K562 (cell line): ENCODE data around the gene SLC9C2. TPM values are rescaled to one million over a fixed set of nuclear protein-coding genes. Genes with fewer than 3 reads are reported as not detected.

ENCODE experiments used
- ATAC-seq: fragments of 200-7000 bp; cut with Tn5 transposase; 3 replicates; pipeline ENCODE4 v1.9.1; 2020; ENCODE audit warnings: moderate library complexity
- BruUV-seq: library from RNA; stranded (reverse); fragments of 400-500 nt; replicated peaks from 2 replicates; lab custom pipeline; 2021; lab: Mats Ljungman, UMichigan
- CTCF ChIA-PET: fragments of 300-600 bp; formaldehyde crosslinking; extraction: SDS; loops from one replicate; lab custom pipeline; 2021; ENCODE audit warnings: low intra/inter-chr PET ratio; lab: Yijun Ruan, JAX
- POLR2A ChIA-PET: fragments of 300-600, 350-650 bp; sonication (Branson Sonifier 250); formaldehyde crosslinking; extraction: SDS; loops from one replicate; lab custom pipeline; 2021; ENCODE audit warnings: antibody characterized with exemption, inconsistent platforms; lab: Yijun Ruan, JAX
- DNase-seq, 4 experiments: peaks; one replicate each; pipeline versions ENCODE4 v3.0.0 to v3.0.0-alpha.2; 2011 to 2018; ENCODE audit warnings: low spot score in 3 of 4, mixed read lengths in 3 of 4; ENCODE audit errors: extremely low read depth in 1 of 4
- FAIRE-seq: peaks from 2 replicates; lab custom pipeline; 2011; peaks lifted over from hg19 to GRCh38; lab: Jason Lieb, UNC
- H2AFZ ChIP-seq: 2 replicates; pipeline ENCODE4 v1.6.0; 2011; ENCODE audit warnings: low read depth, low read length, control low read depth, inconsistent platforms
- H3K27ac ChIP-seq: fragments of 200-600 bp; 3 replicates; pipeline ENCODE4 v1.8.0; 2011; ENCODE audit warnings: low read depth, mild to moderate bottlenecking, control low read depth, inconsistent platforms, low read length, moderate library complexity, mixed read lengths; ENCODE audit errors: extremely low read depth
- H3K27me3 ChIP-seq, 2 experiments: fragments of 300-600 bp in 1 of 2; 2 replicates in 1 of 2; 3 replicates in 1 of 2; pipeline versions ENCODE4 v1.6.0 to v1.8.0; 2011; ENCODE audit warnings: inconsistent platforms in 2 of 2, low read length in 2 of 2, mild to moderate bottlenecking in 1 of 2, mixed read lengths in 1 of 2, moderate library complexity in 1 of 2; ENCODE audit not compliant: control insufficient read depth in 2 of 2, insufficient read depth in 2 of 2
- H3K36me3 ChIP-seq: fragments of 300-600 bp; 3 replicates; pipeline ENCODE4 v1.8.0; 2011; ENCODE audit warnings: mild to moderate bottlenecking, low read length, inconsistent platforms; ENCODE audit not compliant: control insufficient read depth, insufficient read depth
- H3K4me1 ChIP-seq, 2 experiments: fragments of 200-600 bp in 1 of 2; replicated peaks in 1 of 2; 2 replicates in 1 of 2; 3 replicates in 1 of 2; pipeline versions ENCODE4 v1.5.1 to v1.8.0; 2011; ENCODE audit warnings: inconsistent platforms in 2 of 2, low read length in 2 of 2, mild to moderate bottlenecking in 1 of 2, mixed read lengths in 1 of 2, moderate library complexity in 1 of 2; ENCODE audit not compliant: control insufficient read depth in 2 of 2, insufficient read depth in 2 of 2
- H3K4me2 ChIP-seq: 2 replicates; pipeline ENCODE4 v1.6.1; 2011; ENCODE audit warnings: low read length, control low read depth, inconsistent platforms, mixed read lengths; ENCODE audit not compliant: insufficient read depth
- H3K4me3 ChIP-seq: fragments of 200-600 bp; sonication (generic), shearing (Covaris generic); 2 replicates; pipeline ENCODE4 v1.5.1; 2016; ENCODE audit warnings: control low read depth, inconsistent platforms
- H3K79me2 ChIP-seq: fragments of 200-600 bp; 3 replicates; pipeline ENCODE4 v1.8.0; 2011; ENCODE audit warnings: low read length, inconsistent platforms; ENCODE audit not compliant: control insufficient read depth, insufficient read depth
- H3K9ac ChIP-seq, 2 experiments: 2 replicates each; pipeline versions ENCODE4 v1.6.0 to v1.6.1; 2011; ENCODE audit warnings: low read depth in 2 of 2, low read length in 2 of 2, control low read depth in 1 of 2, inconsistent platforms in 1 of 2, mild to moderate bottlenecking in 1 of 2, mixed read lengths in 1 of 2; ENCODE audit not compliant: insufficient read depth in 1 of 2
- H3K9me1 ChIP-seq: one replicate; pipeline ENCODE4 v1.6.0; 2011; ENCODE audit warnings: inconsistent platforms, mild to moderate bottlenecking, low read length, moderate library complexity; ENCODE audit not compliant: control insufficient read depth, insufficient read depth
- H3K9me3 ChIP-seq: replicated peaks from 2 replicates; pipeline ENCODE4 v1.5.1; 2011; ENCODE audit warnings: low read depth, low read length, inconsistent platforms; ENCODE audit not compliant: control insufficient read depth, insufficient read depth
- H4K20me1 ChIP-seq: replicated peaks from 2 replicates; pipeline ENCODE4 v1.6.1; 2011; ENCODE audit warnings: low read length, inconsistent platforms, mixed read lengths; ENCODE audit not compliant: control insufficient read depth, insufficient read depth
- CHCHD3 ChIP-seq: fragments of 250-450 bp; sonication (Bioruptor Pico); IDR thresholded peaks from 2 replicates; pipeline ENCODE4 v2.1.2; 2022; ENCODE audit warnings: mild to moderate bottlenecking
- DMBX1 ChIP-seq: fragments of 250-450 bp; sonication (Bioruptor Pico); IDR thresholded peaks from 2 replicates; pipeline ENCODE4 v1.8.0; 2022; ENCODE audit warnings: inconsistent platforms, mild to moderate bottlenecking, moderate library complexity, borderline replicate concordance
- HNRNPLL ChIP-seq: fragments of 200-400 bp; formaldehyde crosslinking; IDR thresholded peaks from 2 replicates; pipeline ENCODE4 v1.6.1; 2017; ENCODE audit warnings: low read length, low read depth, mild to moderate bottlenecking; ENCODE audit not compliant: poor library complexity, severe bottlenecking
- KAT8 ChIP-seq: fragments of 450-650 bp; IDR thresholded peaks from 2 replicates; pipeline ENCODE4 v1.6.1; 2016; ENCODE audit warnings: low read depth, mild to moderate bottlenecking
- NEUROD1 ChIP-seq: fragments of 150-350 bp; IDR thresholded peaks from 2 replicates; pipeline ENCODE4 v1.6.1; 2014; ENCODE audit warnings: borderline replicate concordance, low read length, low read depth; ENCODE audit not compliant: partially characterized antibody
- NR1H2 ChIP-seq: sonication (generic); formaldehyde crosslinking; IDR thresholded peaks from 2 replicates; pipeline ENCODE4 v1.4.0; 2020; ENCODE audit warnings: mild to moderate bottlenecking, missing genetic modification reagents
- TAF1 ChIP-seq: IDR thresholded peaks from 2 replicates; pipeline ENCODE4 v1.6.1; 2011; ENCODE audit warnings: mild to moderate bottlenecking, low read length, moderate library complexity; ENCODE audit not compliant: insufficient read depth, control insufficient read depth, severe bottlenecking; ENCODE audit errors: extremely low read depth
- THRB ChIP-seq: fragments of 450-650 bp; formaldehyde crosslinking; conservative IDR thresholded peaks from 2 replicates; pipeline ENCODE4 v1.4.0; 2022; ENCODE audit warnings: mild to moderate bottlenecking, missing genetic modification characterization
- ZNF324 ChIP-seq: fragments of 250-450 bp; sonication (Bioruptor Pico); IDR thresholded peaks from 2 replicates; pipeline ENCODE4 v1.4.0; 2020; ENCODE audit warnings: mild to moderate bottlenecking
- WGBS: fragments of 100-300 bp; shearing (Covaris generic); methylation state at CpG from one replicate; pipeline ENCODE4 v1.1.6; 2016; ENCODE audit warnings: low coverage, mixed read lengths; ENCODE audit not compliant: insufficient coverage; ENCODE audit errors: missing lambda C conversion rate; 5-methylcytosine and 5-hydroxymethylcytosine counted together
- in situ Hi-C: fragments of 300-500 bp; cut with MboI; formaldehyde crosslinking; loops from 4 replicates; pipeline ENCODE4 v1.15.0; 2018; ENCODE audit warnings: inconsistent platforms, mixed read lengths
- intact Hi-C: fragments of 100-400 bp; cut with micrococcal nuclease; formaldehyde crosslinking; loops from 2 replicates; pipeline ENCODE4 v1.14.2; 2022
- polyA plus RNA-seq, 8 experiments: library from polyadenylated mRNA; depleted of rRNA in 4 of 8; stranded (reverse) in 5 of 8; unstranded in 3 of 8; fragments of >200 nt; fragmentation: Nextera tagmentation in 2 of 8; fragmentation: Illumina TruSeq in 1 of 8; extraction: Ambion mirVana in 2 of 8; extraction: Trizol in 1 of 8; gene quantifications; 2 replicates each; pipeline versions ENCODE4 v1.2.1 to v1.2.3, GENCODE V29; 2011 to 2014; ENCODE audit warnings: inconsistent platforms in 1 of 8, missing spikeins in 1 of 8
- total RNA-seq, 7 experiments: library from RNA; depleted of rRNA in 6 of 7; stranded (reverse); fragments of >200 nt in 6 of 7; fragmentation: Illumina TruSeq in 2 of 7; extraction: Trizol in 2 of 7; gene quantifications; 2 replicates each; pipeline versions ENCODE4 v1.2.1 to v1.2.3, GENCODE V29; 2011 to 2021; ENCODE audit warnings: low replicate concordance in 1 of 7

Gene SLC9C2
- total and polyA plus RNA-seq, 9 of the 15 experiments (the other 6 are each of a cell fraction or from before 2014, with no cell fraction given), result 0.11 to 0.22 (median 0.15) TPM; not detected in 5

- TF ChIP-seq CHCHD3 (CRISPR knock-in tag) (no peak), ZNF324 (no peak), NR1H2 (CRISPR knock-in tag) (no peak), HNRNPLL (no peak), DMBX1 (no peak), KAT8 (no peak), TAF1 (no peak), THRB (no peak), NEUROD1 (no peak)
- Histone ChIP-seq H3K9me3 (no peaks in the 10 kb centered on the region), H3K36me3 (peaks cover 94% of the 10 kb centered on the region), H3K9me1 (no peaks in the 10 kb centered on the region), H3K4me3 (no peak overlapping the region), H3K27me3 (no peaks in the 10 kb centered on the region), H2AFZ (no peak overlapping the region), H3K79me2 (peaks cover 58% of the 10 kb centered on the region), H4K20me1 (peaks cover 5% of the 10 kb centered on the region; the same call in 1 of the 2 replicates), H3K9ac (no peak overlapping the region), H3K27ac (no peak overlapping the region), H3K4me1 (peaks cover under 1 to 11% of the 10 kb centered on the region in 2 experiments; a peak in 3 of 5 replicates), H3K4me2 (no peak overlapping the region)
- FAIRE-seq (no peak), DNase-seq (no peak), ATAC-seq (no peak)
- in situ Hi-C loops, result no loop called here
- intact Hi-C loops, result no loop called here
- WGBS, result 95% methylated on average over 1 of the region's 1 CpG
- ChIA-PET POLR2A (no interaction called here), CTCF (no interaction called here)
- BruUV-seq, result no TSS peak
Observed at GRCh38 chr1:173482683-173483082, 120.2 kb downstream of the SLC9C2 start.
